Occipital lobe (tissue), 2 donors: ENCODE data around the gene MEG3. TPM values are rescaled to one million over a fixed set of nuclear protein-coding genes. Genes with fewer than 3 reads are reported as not detected.

Experiments used
- DNase-seq: peaks from one replicate; lab custom pipeline; 2025; lab: John Stamatoyannopoulos, UW
- total RNA-seq: library from RNA; depleted of rRNA; stranded (reverse); fragments of >200 nt; gene quantifications from one replicate; pipeline ENCODE4 v1.2.3, GENCODE V29; 2014

MEG3 gene
- total RNA-seq, 1 donor from 2014 or later: 92.5 TPM

GRCh38 chr14:100864960-100865681 is 39.2 kb downstream of the MEG3 start:
- no peak for DNase-seq

DNA sequence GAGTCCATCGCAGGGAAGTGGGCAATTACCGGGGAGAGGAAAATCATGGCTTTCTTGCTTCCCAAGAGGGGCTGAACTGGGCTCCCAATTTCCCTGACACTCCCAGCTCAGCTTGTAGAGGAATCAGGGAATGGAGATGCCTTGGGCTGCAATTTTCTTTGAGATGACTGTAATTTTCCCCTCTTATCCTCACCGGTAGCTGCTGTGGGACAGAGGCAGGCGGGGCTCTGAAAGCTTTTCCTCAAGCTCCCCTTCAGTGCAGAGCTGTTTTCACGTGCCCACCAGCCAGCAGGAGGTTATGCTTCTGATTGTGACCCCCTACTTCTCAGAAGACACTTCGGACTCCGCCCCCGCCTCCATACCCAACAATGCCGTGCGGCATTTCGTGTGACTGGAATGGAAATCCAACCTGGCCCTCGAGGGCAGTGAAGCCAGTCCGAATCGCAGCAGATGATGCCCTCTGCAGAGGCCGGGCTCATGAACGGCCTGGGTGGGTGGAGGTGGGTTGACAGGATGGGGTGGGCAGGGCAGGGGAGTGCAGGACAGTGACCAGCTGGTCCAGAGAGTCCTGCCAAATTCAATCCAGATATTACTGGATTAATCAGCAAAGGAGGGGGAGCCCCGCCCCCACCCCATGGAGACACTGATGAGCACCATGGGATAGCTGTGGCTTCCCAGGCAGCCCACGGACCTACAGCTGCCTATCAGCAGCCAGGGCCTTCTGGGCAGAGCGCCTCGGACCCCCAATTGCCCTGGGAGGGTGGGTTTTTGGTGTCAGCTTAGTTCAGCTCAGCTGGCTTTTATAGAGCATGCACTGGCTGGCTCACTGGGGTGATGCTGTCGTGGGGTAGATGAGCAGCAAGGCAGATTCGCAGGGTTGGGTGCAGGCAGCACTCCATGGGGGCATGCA is 40.0 kb downstream of the MEG3 start:
- no peak for DNase-seq

- DNase-seq: no peak
These were observed 41.0 kb downstream of the MEG3 start for GRCh38 chr14:100866666-100867630.

DNA sequence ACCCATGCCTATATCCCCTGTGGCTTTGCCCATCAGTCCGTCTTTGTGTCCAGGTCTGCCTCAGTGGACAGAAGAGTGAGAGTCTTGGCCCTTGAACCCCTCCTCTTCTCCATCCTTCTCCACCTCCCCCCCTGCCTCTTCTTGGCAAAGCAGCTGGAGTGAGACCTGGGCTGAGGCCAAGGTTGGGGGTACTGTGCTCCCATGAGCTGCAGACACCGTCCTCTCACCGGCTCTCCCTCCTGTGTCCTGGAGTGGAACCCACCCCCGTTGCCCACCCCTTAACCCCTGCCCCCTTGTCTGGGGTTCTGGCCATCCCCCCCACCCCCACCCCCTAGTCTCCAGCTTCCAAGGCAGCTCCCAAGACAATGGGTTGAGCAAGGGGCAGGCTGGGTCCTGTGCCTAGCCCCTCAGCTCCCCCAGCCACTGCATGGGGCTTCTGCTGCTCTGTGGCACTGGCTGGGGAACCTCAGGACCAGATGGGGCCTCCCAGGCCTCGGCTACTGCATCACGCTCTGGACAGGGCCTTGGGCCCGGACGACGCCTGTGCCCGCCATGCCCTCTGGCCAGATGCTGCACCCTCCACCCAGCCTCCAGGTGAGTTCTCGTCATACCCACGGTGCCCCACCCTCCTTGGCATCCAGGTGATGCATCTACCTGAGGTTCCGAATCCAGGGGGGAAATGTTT is 41.9 kb downstream of the MEG3 start:
- DNase-seq: no peak

- DNase-seq: no peak
These were observed 42.9 kb downstream of the MEG3 start for GRCh38 chr14:100868621-100869370.

DNA sequence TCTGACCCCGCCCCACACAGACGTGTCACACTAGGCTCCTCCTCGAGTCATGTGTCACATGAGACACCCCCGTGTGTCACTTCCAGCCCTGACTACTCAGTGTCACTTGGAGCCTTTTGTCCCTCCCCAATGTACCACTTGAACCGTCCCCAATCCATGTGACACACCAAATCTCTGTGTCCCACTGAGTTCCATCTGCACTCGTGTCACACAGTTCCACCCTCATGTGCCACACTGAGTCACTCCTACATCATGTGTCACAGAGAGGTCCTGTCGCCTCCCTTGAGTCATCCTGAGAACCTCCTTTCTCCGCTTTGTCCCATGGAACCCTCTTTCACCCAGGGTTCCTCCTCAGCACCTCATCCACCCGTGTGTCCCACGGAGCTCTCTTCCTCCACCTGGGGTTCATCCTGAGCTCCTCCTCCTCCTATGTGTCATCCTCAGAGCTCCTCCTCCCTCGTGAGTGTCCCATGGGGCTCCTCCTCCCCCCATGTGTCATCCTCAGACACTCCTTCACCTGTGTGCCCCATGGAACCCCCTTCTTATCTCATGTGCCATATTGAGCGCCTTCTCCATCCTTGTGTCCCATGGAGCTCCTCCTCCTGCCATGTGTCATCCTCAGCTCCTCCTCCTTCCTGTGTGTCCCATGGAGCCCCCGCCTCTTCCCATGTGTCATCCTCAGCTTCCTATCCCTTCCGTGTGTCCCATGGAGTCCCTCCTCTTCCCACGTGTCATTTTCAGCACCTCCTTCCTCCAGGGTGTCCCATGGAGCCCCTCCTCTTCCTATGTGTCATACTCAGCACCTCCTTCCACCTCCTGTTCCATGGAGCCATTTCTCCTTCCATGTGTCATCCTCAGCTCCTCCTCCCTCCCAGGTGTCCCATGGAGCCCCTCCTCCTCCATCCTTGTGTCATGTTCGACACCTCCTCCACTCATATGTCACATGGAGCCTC is 45.6 kb downstream of the MEG3 start:
- no peak for DNase-seq

DNA sequence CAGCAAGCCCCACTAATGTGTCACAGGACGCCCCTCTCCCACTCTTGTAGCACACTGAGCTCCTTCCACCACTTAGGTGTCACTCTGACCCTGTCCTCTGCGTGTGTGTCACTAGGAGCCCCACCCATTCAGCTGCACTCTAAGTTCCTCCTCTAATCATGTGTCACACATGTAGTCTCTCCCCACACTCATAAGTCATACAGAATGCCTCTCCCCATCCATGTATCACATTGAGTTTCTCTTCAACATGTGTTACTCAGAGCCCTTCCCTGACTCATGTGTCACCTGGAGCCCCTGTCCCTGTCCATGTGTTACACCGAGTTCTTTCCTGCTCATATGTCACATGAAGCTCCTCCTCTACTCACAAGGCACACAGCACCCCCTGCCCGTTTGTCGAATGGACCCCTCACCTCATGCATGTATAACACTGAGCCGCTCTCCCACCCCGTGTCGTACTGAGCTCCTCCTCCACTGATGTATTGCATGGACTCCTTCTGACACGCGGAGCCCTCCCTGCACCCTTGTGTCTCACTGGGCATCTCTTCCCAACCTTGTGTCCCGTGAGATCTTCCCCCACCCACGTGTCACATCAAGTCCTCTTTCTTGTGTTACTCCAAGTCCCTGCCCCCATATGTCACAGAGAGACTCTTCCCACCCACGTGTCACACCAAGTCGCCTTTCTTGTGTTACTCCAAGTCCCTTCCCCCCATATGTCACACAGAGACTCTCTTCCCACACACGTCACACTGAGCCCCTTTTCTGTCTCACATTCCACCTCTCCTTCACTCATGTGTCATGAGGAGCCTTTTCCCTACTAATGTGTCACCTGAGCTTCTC is 46.6 kb downstream of the MEG3 start:
- no peak for DNase-seq

GRCh38 chr14:100873096-100873482 is 47.2 kb downstream of the MEG3 start:
- no peak for DNase-seq

GRCh38 chr14:100874051-100874410 is 48.1 kb downstream of the MEG3 start:
- DNase-seq: no peak

DNA sequence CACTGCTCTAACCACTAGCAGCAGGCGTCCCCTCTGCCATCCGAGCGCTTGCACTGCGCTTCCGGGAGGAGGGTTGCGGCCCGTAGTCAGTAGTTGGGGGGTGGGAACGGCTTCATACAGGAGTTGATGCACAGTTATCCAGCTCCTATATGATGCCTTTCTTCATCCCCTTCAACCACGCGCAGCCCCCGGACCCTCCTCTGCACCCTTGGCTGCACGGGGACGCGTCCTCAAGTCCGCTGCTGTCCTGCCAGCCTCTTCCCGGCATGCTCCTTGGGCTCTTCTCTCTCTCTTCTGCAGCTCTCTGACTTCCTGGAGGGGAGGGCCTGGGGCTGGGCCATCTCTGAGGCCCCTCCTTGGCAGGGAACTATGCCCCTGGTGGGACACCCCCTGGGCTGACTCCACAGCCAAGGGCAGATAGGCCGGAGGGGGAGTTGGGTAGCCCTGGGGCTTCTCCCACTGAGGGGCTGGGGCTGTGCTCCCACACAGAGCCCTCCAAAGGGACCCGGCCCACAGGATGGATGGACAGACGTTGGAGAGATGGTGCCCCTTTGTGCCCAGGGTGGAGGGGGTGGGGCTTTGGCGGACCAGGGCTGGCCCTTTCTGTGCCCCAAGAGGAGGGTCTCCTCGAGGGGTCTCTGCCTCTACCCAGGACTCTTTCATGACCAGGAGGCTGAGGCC is 48.6 kb downstream of the MEG3 start:
- DNase-seq: no peak

DNA sequence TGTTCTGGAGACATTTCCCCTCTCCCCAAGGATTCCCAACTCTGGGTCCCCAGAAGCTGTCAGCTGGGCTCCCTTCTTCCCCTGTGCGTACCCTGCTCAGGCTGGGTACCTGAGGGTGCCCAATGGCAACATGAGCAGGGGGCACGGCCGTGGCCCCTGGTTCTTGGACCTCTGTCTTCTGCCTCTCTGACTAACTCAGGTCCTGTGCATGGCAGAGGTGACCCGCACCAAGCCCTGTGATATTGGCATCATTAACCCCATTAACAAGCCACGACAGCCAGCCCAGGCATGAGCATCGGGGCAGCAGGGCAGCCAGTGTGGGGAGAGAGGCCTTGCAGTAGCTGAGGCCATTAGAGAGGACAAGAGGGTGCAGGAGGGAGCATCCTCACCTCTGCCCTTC is 49.2 kb downstream of the MEG3 start:
- DNase-seq: no peak

DNA sequence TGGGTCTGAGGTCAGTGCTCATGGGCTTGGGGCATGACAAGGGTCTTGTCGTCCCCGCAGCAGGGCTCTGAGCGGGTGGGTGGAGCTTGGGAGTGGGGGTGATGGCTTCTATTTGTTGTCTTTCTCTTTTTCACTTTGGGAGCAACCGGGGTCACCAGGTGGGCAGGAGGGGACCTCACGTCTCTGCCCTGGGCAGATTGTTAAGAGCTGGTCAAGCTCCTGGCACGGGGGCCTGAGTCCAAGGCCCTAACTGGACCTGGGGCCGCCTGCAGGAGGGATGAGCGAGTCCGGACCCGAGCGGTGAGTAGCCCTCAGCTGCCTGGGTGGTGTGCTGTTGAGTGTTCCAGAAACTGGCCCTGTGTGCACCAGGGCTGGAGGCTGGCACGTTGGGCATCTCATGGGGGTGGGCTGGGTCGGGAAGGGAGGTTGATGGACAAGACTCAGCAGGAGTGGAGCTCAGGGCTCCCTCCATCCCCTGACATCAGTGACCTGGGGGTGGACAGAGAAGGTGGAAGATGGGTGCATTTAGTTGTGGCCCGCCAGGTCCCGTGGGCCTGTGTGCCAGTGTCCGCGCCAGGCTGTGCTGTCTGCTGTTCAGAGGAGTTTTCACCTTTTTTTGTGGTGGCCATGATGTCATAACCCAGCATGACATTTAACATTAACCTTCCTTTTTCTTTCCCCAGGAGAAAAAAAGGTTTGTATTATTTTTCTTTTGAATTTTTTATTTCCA is 50.1 kb downstream of the MEG3 start:
- DNase-seq: no peak

DNA sequence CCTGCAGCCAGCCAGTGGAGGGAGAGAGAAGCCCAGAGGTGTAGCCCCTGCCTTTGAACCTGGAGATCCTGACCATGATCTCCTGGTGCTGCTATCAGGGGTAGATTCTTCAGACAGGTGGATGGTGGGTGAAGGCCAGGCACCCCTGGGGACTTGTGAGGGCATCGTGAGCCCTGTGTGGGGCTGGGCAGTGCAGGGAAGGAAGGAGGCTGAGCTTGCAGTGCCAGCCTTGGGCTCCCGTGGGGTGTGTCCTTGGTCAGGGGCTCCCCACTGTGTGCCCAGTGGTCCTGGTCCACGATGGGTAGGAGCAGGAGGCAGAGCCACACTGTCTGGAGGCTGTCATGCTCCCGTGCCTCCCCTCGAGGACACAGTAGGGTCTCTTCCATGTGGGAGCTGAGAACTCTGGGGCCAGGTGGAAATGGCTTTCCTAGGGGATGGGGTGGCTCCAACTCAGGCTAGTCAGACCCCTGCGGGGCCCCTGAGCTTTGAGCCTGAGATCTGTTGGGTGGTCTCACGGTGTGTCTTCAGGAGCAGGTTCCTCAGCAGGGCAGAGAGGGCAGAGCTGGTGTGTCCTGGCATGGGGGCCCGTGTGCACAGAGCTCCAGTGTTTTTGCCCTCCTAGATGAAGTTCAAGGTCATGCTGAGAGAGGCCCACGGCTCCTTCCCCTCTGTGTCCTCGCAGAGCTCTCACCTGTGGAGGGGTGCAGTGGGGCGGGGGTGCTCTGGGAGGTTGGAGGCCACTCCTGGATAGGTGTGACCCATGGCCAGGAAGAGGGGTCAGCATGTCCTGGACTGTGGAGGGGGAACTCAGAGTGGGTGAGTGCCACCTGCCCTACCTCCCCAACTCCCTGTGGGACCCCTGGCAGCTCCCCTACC is 52.6 kb downstream of the MEG3 start:
- no peak for DNase-seq

GRCh38 chr14:100879194-100879593 is 53.3 kb downstream of the MEG3 start:
- no peak for DNase-seq

GRCh38 chr14:100879782-100880181 is 53.9 kb downstream of the MEG3 start:
- no peak for DNase-seq
